Osteoblast (primary cell): ENCODE data around the gene CCT5. TPM values are rescaled to one million over a fixed set of nuclear protein-coding genes. Genes with fewer than 3 reads are reported as not detected.
"Not testable (repeated sequence)": the region's sequence is repeated elsewhere in the genome, so short reads cannot be mapped to it uniquely, and the experiment has no call there.

Source experiments
- DNase-seq: peaks from one replicate; pipeline ENCODE4 v3.0.0; 2011; ENCODE audit warnings: low spot score, mixed read lengths; ENCODE audit not compliant: insufficient read length; ENCODE audit errors: missing footprints
- H2AFZ ChIP-seq: 2 replicates; pipeline ENCODE4 v1.6.0; 2011; ENCODE audit warnings: mild to moderate bottlenecking, low read length
- H3K27ac ChIP-seq: 2 replicates; pipeline ENCODE4 v1.5.1; 2011; ENCODE audit warnings: mild to moderate bottlenecking, low read depth, low read length, moderate library complexity
- H3K27me3 ChIP-seq: 2 replicates; pipeline ENCODE4 v1.6.0; 2012; ENCODE audit warnings: mild to moderate bottlenecking, control low read depth, inconsistent platforms, low read length, moderate library complexity; ENCODE audit not compliant: insufficient read depth
- H3K36me3 ChIP-seq: 2 replicates; pipeline ENCODE4 v1.5.1; 2011; ENCODE audit warnings: mild to moderate bottlenecking, low read length, control low read depth, moderate library complexity; ENCODE audit not compliant: insufficient read depth
- H3K4me1 ChIP-seq: 2 replicates; pipeline ENCODE4 v1.5.1; 2011; ENCODE audit warnings: mild to moderate bottlenecking, low read length, control low read depth, moderate library complexity; ENCODE audit not compliant: insufficient read depth
- H3K4me2 ChIP-seq: 2 replicates; pipeline ENCODE4 v1.6.0; 2011; ENCODE audit warnings: mild to moderate bottlenecking, low read length; ENCODE audit not compliant: insufficient read depth
- H3K4me3 ChIP-seq: fragments of 200-600 bp; sonication (generic); 3 replicates; pipeline ENCODE4 v1.5.1; 2012; ENCODE audit warnings: mild to moderate bottlenecking, low read length, inconsistent platforms; ENCODE audit not compliant: insufficient read depth
- H3K79me2 ChIP-seq: 2 replicates; pipeline ENCODE4 v1.6.0; 2012; ENCODE audit warnings: mild to moderate bottlenecking, low read length, control low read depth, inconsistent platforms; ENCODE audit not compliant: insufficient read depth
- H3K9me3 ChIP-seq: 2 replicates; pipeline ENCODE4 v1.5.1; 2011; ENCODE audit warnings: low read depth, low read length, control low read depth
- H4K20me1 ChIP-seq: 2 replicates; pipeline ENCODE4 v1.6.0; 2012; ENCODE audit warnings: mild to moderate bottlenecking, low read length, control low read depth; ENCODE audit not compliant: insufficient read depth
- CTCF ChIP-seq: IDR thresholded peaks from 2 replicates; pipeline ENCODE4 v1.5.1; 2011; ENCODE audit warnings: mild to moderate bottlenecking, low read depth, low read length, moderate library complexity; ENCODE audit errors: extremely low read depth
- total RNA-seq: library from RNA; depleted of rRNA; stranded (reverse); fragments of >200 nt; gene quantifications from 2 replicates; pipeline ENCODE4 v1.2.3, GENCODE V29; 2012

CCT5 gene
- total RNA-seq, 1 donor = 237 TPM

GRCh38 chr5:10243660-10244240 lies 6.3 kb upstream of the CCT5 start:
- Histone ChIP-seq H4K20me1 (no peaks in the 10 kb centered on the region), H3K27ac (no peak overlapping the region), H3K27me3 (no peaks in the 10 kb centered on the region), H3K36me3 (no peaks in the 10 kb centered on the region), H3K4me2 (no peak overlapping the region), H3K9me3 (no peaks in the 10 kb centered on the region), H2AFZ (no peak overlapping the region), H3K4me1 (no peaks in the 10 kb centered on the region), H3K4me3 (no peak overlapping the region), H3K79me2 (peaks cover 20% of the 10 kb centered on the region)
- no peak for DNase-seq
- TF ChIP-seq CTCF = no peak

GRCh38 chr5:10244342-10244944 lies 5.6 kb upstream of the CCT5 start:
- no peak overlapping the region for H3K4me3 ChIP-seq
- H3K9me3 ChIP-seq = no peaks in the 10 kb centered on the region
- H2AFZ ChIP-seq = no peak overlapping the region
- H3K27ac ChIP-seq = no peak overlapping the region
- no peaks in the 10 kb centered on the region for H3K36me3 ChIP-seq
- no peak overlapping the region for H3K4me2 ChIP-seq
- peaks cover 22% of the 10 kb centered on the region for H3K79me2 ChIP-seq
- no peaks in the 10 kb centered on the region for H3K4me1 ChIP-seq
- no peaks in the 10 kb centered on the region for H3K27me3 ChIP-seq
- H4K20me1 ChIP-seq = no peaks in the 10 kb centered on the region
- no peak for DNase-seq
- no peak for TF ChIP-seq CTCF

- Histone ChIP-seq H3K27ac (no peak overlapping the region), H3K4me2 (no peak overlapping the region), H3K4me3 (no peak overlapping the region), H3K79me2 (peaks cover 39% of the 10 kb centered on the region), H3K36me3 (no peaks in the 10 kb centered on the region), H3K4me1 (peaks cover 9% of the 10 kb centered on the region), H3K27me3 (no peaks in the 10 kb centered on the region), H3K9me3 (no peaks in the 10 kb centered on the region), H4K20me1 (peaks cover 11% of the 10 kb centered on the region), H2AFZ (no peak overlapping the region)
- TF ChIP-seq CTCF = no peak
- DNase-seq = no peak
Observed at GRCh38 chr5:10246761-10247160, 3.3 kb upstream of the CCT5 start.

GRCh38 chr5:10247217-10247616 lies 2.9 kb upstream of the CCT5 start:
- not testable (repeated sequence) for H3K9me3 ChIP-seq, H3K4me3 ChIP-seq, H3K4me2 ChIP-seq, H2AFZ ChIP-seq, DNase-seq, H3K27ac ChIP-seq, H3K36me3 ChIP-seq, H3K27me3 ChIP-seq
- Histone ChIP-seq H4K20me1 (peaks cover 16% of the 10 kb centered on the region), H3K4me1 (peaks cover 13% of the 10 kb centered on the region), H3K79me2 (peaks cover 44% of the 10 kb centered on the region)
